Glomerular visceral epithelial cell (primary cell): ENCODE measurements around the gene MYO5A.
"Not testable (repeated sequence)": the region's sequence is repeated elsewhere in the genome, so short reads cannot be mapped to it uniquely, and the experiment has no call there.

ENCODE experiments used
- DNase-seq: peaks from one replicate; pipeline ENCODE4 v3.0.0-alpha.2; 2016; ENCODE audit errors: extremely low spot score

The MYO5A gene

GRCh38 chr15:52288986-52289385 lies 239.7 kb downstream of the MYO5A start:
- no peak for DNase-seq

GRCh38 chr15:52288051-52288942 lies 240.4 kb downstream of the MYO5A start:
- no peak for DNase-seq

GRCh38 chr15:52287114-52287513 lies 241.6 kb downstream of the MYO5A start:
- DNase-seq, result no peak

GRCh38 chr15:52285941-52286340 lies 242.7 kb downstream of the MYO5A start:
- not testable (repeated sequence) for DNase-seq

- DNase-seq, result no peak
Observed at GRCh38 chr15:52284164-52284563, 244.5 kb downstream of the MYO5A start.

GRCh38 chr15:52283281-52283680 lies 245.4 kb downstream of the MYO5A start:
- DNase-seq, result no peak

- DNase-seq, result no peak
Observed at GRCh38 chr15:52282418-52282817, 246.3 kb downstream of the MYO5A start.

- DNase-seq, result no peak
Observed at GRCh38 chr15:52281085-52282035, 247.3 kb downstream of the MYO5A start.

GRCh38 chr15:52280326-52281084 lies 248.2 kb downstream of the MYO5A start:
- no peak for DNase-seq

- no peak for DNase-seq
Observed at GRCh38 chr15:52278636-52279367, 249.9 kb downstream of the MYO5A start.

- no peak for DNase-seq
Observed at GRCh38 chr15:52278135-52278534, 250.5 kb downstream of the MYO5A start.

GRCh38 chr15:52277575-52277974 lies 251.1 kb downstream of the MYO5A start:
- DNase-seq, result no peak

GRCh38 chr15:52276256-52276770 lies 252.4 kb downstream of the MYO5A start:
- no peak for DNase-seq

GRCh38 chr15:52263563-52264282 lies 265.0 kb downstream of the MYO5A start:
- no peak for DNase-seq

- peak; percentile 12 for DNase-seq
Observed at GRCh38 chr15:52262364-52262763, 266.3 kb downstream of the MYO5A start.

GRCh38 chr15:52261498-52262242 lies 267.0 kb downstream of the MYO5A start:
- peak; percentile 89 for DNase-seq

- no peak for DNase-seq
Observed at GRCh38 chr15:52261026-52261425, 267.7 kb downstream of the MYO5A start.

- no peak for DNase-seq
Observed at GRCh38 chr15:52259503-52259902, 269.2 kb downstream of the MYO5A start.

GRCh38 chr15:52258461-52258860 lies 270.2 kb downstream of the MYO5A start:
- no peak for DNase-seq

- peak; percentile 81 for DNase-seq
Observed at GRCh38 chr15:52257734-52258062, 271.0 kb downstream of the MYO5A start.
